ENCODE measurements around the gene FXYD6.
"Not testable (repeated sequence)": the region's sequence is repeated elsewhere in the genome, so short reads cannot be mapped to it uniquely, and the experiment has no call there.

Gene FXYD6

GRCh38 chr11:117816846-117817367 lies 59.6 kb downstream of the FXYD6 start:
- no peak for DNase-seq (ENCODE audit: low spot score)

GRCh38 chr11:117816151-117816741 lies 60.2 kb downstream of the FXYD6 start:
- peak; percentile 49 for DNase-seq (ENCODE audit: low spot score)

GRCh38 chr11:117815262-117815803 lies 61.1 kb downstream of the FXYD6 start:
- no peak for DNase-seq (ENCODE audit: low spot score)

GRCh38 chr11:117814766-117815261 lies 61.6 kb downstream of the FXYD6 start:
- DNase-seq (ENCODE audit: low spot score) = no peak

- no peak for DNase-seq (ENCODE audit: low spot score)
These were observed 62.2 kb downstream of the FXYD6 start for GRCh38 chr11:117814204-117814765.

GRCh38 chr11:117810056-117810451 lies 66.4 kb downstream of the FXYD6 start:
- DNase-seq (ENCODE audit: low spot score) = not testable (repeated sequence)

GRCh38 chr11:117809236-117810055 lies 67.0 kb downstream of the FXYD6 start:
- peak; percentile 67 for DNase-seq (ENCODE audit: low spot score)

GRCh38 chr11:117808784-117809183 lies 67.7 kb downstream of the FXYD6 start:
- DNase-seq (ENCODE audit: low spot score) = no peak

- no peak for DNase-seq (ENCODE audit: low spot score)
These were observed 68.8 kb downstream of the FXYD6 start for GRCh38 chr11:117807482-117808327.

- no peak for DNase-seq (ENCODE audit: low spot score)
These were observed 69.6 kb downstream of the FXYD6 start for GRCh38 chr11:117806846-117807245.

GRCh38 chr11:117805045-117805444 lies 71.4 kb downstream of the FXYD6 start:
- DNase-seq (ENCODE audit: low spot score) = no peak

GRCh38 chr11:117803896-117804295 lies 72.6 kb downstream of the FXYD6 start:
- DNase-seq (ENCODE audit: low spot score) = no peak

- DNase-seq (ENCODE audit: low spot score) = no peak
These were observed 76.8 kb downstream of the FXYD6 start for GRCh38 chr11:117799634-117800033.

- DNase-seq (ENCODE audit: low spot score) = no peak
These were observed 79.5 kb downstream of the FXYD6 start, which contains the start of gene DSCAML1 for GRCh38 chr11:117796872-117797529. Gene DSCAML1 (minus strand): TSS chr11:117797216. CDS start chr11:117797079, 137 bp downstream.

GRCh38 chr11:117796456-117796871 lies 80.0 kb downstream of the FXYD6 start:
- DNase-seq (ENCODE audit: low spot score) = no peak

- DNase-seq (ENCODE audit: low spot score) = no peak
These were observed 80.6 kb downstream of the FXYD6 start for GRCh38 chr11:117795638-117796455.

- no peak for DNase-seq (ENCODE audit: low spot score)
These were observed 81.5 kb downstream of the FXYD6 start for GRCh38 chr11:117794772-117795629.

- no peak for DNase-seq (ENCODE audit: low spot score)
These were observed 82.3 kb downstream of the FXYD6 start for GRCh38 chr11:117794135-117794534.

GRCh38 chr11:117793583-117793982 lies 82.9 kb downstream of the FXYD6 start:
- no peak for DNase-seq (ENCODE audit: low spot score)
